Suppressor macrophage (primary cell): ENCODE measurements around the gene IL1RAPL1.

Experiments used
- DNase-seq, 4 experiments: peaks; one replicate each; pipeline ENCODE4 v3.0.0-alpha.2; 2020 to 2022
- total RNA-seq, 17 experiments: gene quantifications; one replicate each; lab custom pipeline; 2026; ENCODE audit warnings: mixed read lengths in 6 of 17, inconsistent platforms in 3 of 17; lab: John Stamatoyannopoulos, UW

Gene IL1RAPL1
- total RNA-seq, result 0 to 0.55 (median 0) reads per million in 17 experiments

DNA sequence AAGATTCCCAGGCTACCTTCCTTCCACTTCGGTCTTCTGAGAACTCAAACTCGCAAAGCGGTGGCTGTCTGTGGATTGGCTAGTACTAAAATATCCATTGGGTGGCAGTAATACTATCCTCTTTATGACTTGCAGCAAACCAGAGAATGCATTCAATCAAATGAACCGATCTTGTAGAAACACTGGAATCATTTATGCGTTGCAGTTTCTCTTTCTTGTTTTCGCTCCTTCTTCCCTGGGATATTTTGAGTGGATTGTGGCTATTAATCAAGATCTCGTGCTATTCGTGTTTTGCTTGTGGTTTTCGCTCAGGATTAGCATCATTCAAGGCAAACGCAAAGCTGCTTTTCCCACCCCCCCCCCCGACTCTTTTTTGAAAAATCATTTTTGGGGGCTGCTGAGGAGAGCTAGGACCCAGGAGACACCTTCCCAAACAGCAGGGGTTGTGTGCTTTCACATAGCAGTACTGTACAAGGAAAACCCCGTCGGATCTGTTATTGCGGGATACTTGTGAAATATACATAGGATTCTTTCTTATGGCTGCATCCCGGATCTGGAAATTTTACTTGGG is at the start of gene IL1RAPL1:
Gene IL1RAPL1 (plus strand): TSS at position 466 of the 571 bp plus-strand sequence.
- DNase-seq, result no peak

DNA sequence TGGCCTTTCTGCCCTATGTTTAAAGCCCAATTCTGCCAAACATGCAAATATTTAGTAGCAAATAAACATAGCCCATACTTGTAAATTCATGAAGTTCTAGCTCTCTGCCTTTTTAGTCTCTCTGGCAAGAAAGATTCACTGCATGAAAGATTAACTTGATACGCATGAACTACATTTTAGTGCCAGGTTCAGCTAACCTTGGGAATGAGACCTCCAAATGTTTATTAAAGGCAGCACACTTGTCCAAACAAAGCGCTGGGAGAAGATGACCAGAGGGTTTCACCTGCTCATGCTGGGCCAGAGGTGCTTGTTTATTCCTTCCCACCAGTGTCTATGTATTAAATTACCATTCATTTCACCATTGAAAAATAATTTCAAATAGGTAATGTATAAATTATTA is 44.5 kb upstream of the IL1RAPL1 start:
- DNase-seq, result no peak

DNA sequence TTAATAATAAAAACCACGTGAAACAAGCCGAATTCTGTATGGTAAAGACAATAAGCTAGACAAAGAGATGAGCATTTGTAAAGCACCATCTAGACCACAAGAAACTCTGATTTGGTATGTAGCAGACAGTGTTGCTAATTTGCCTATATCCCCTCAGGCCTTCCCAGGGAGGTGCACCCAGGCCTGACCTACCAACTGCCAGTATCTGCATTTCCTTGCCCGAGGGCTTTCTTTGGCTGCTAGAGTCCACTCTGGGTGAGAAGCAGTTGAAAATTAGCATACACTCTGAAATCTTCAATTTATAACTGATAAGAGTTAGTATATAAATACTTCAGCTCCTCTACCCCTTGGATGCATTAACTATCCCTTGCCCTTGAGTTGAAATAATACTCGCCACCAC is 37.4 kb upstream of the IL1RAPL1 start:
- DNase-seq, result no peak

- no peak for DNase-seq
These were observed 36.8 kb upstream of the IL1RAPL1 start for GRCh38 chrX:28550331-28550872.

DNA sequence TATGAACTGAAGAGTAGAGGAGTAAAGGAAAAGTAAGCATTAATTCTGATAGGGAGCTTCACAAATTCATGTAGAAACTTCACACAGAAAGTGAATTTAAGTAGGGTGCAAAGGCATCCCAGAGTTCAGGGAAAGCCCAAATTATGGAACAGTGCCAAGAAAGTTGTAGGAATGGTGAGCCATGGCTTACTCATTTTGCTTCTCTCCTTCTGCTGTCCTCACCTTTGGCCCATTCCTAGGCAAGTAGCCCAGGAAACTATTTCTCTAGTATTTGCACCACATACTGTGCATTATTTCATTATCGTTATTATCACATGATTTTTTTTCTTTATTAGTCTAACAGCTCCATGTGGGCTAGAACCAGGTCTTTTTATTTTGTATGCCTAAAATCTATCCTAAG is 34.9 kb upstream of the IL1RAPL1 start:
- DNase-seq, result no peak

GRCh38 chrX:28552882-28553829 is 34.1 kb upstream of the IL1RAPL1 start:
- DNase-seq, result no peak

GRCh38 chrX:28576117-28576516 is 11.1 kb upstream of the IL1RAPL1 start:
- no peak for DNase-seq

GRCh38 chrX:28581522-28581921 is 5.7 kb upstream of the IL1RAPL1 start:
- DNase-seq, result no peak

- no peak for DNase-seq
These were observed 4.7 kb upstream of the IL1RAPL1 start for GRCh38 chrX:28582511-28582910.

- no peak for DNase-seq
These were observed 3.2 kb upstream of the IL1RAPL1 start for GRCh38 chrX:28584025-28584424.

- DNase-seq, result no peak
These were observed 1.5 kb upstream of the IL1RAPL1 start for GRCh38 chrX:28585767-28586166.

DNA sequence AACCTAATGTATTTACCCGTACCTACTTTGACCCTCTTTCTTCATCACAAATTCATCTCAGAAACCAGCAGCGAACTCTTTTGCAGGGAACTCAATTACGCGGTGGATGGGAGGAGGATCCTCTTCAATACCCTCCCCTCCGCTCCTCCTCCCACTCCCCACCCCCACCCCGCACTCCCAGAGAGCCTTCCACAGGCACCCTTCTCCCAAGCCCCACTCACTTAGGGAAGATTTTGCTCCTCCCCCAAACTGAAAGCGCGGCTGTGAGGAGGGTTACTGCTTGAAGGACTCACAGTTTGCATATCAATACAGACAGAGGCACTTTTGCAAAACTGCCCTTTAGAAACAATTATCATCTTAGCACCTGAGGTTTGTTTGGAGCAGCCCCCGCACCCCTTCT is 960 bp upstream of the IL1RAPL1 start:
- no peak for DNase-seq

DNA sequence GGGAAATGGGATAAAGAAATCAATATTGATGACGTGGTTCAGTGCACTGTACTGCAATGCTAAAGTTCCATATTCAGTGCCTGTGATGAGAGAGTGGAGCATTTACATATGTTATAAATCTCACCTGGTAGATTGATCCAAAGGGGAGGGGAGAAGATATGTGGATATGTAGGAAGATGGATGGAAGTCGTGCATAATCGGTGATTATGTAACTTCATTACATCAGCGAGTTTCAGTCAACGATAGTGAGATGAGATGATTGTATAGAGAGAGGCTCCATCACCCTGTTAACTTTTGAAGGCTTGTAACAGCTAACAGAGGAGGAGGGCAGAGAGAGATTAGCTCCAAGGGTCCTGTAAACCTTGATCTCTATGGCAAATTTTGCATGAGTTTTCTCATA is 1.8 kb downstream of the IL1RAPL1 start:
- no peak for DNase-seq

GRCh38 chrX:28590396-28590795 is 3.1 kb downstream of the IL1RAPL1 start:
- no peak for DNase-seq

DNA sequence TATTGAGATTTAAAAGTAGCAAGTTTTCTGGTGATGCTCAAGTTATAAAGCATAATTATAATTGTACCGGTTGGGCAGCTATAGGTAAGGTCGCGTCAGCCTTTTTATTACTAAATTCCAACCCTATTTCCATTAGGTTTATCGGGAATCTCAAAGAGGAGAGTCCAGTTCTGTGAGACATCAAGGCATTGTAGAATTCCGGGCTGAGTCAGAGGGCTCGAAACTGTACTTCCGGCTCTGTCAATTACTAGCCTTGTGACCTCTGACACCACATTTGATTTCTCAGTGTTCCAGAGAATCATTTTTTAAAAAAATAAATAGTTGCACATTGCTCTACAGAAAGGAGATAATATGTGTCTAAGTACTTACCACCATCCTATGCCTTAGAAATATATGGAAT is 4.3 kb downstream of the IL1RAPL1 start:
- no peak for DNase-seq

DNA sequence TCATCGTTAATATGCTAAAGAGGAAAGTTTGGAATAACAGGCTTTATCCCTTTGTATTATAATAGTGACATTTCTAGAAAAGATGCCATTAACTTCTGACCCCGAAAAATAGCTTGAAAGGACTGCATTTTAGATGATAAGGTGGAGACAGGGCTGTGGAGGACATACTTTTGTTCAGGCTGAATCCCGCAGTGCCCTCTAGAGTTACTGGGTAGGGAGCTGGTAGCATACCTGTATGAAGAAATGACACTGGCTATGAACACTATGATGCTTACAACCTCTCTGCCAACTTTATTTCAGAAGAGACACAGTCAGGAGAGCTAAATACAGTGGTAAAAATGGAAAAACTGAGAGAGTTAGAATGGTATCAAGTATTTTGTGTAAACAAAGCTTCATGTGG is 8.1 kb downstream of the IL1RAPL1 start:
- DNase-seq, result no peak

- DNase-seq, result no peak
These were observed 12.7 kb downstream of the IL1RAPL1 start for GRCh38 chrX:28599957-28600356.

GRCh38 chrX:28609003-28609402 is 21.8 kb downstream of the IL1RAPL1 start:
- DNase-seq, result no peak

DNA sequence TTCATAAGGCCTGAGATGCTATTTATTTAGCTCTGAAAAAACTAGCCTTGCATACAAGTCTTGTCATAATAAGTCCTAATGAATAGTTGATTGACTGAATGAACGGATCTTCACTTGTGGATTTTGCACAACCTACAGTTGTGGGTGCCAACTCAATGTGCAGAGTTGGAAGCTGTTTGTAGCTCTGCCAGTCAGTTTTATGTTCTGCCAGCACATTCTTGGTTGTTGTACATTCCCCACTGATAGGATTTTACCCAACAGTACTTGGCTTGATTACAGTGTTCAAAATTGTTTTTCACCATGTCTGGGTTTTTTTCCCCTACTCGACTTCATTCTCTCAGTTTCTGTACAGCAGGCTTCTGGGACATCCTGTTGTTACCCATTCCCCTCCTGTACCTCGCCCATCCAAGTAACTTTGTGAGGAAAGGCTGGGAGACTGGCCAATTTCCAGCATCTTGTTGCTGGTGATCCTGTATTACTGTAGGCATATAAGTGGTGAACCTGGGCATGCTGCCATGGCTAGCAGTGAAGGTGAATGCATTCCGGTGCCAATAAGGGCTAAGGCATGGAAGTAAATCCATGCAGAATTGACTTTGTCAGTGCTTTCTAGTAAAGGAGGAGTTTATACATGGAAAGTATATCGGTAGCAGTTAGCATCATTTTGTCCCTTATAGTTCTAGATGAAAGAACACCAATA is 22.8 kb downstream of the IL1RAPL1 start:
- DNase-seq, result no peak

DNA sequence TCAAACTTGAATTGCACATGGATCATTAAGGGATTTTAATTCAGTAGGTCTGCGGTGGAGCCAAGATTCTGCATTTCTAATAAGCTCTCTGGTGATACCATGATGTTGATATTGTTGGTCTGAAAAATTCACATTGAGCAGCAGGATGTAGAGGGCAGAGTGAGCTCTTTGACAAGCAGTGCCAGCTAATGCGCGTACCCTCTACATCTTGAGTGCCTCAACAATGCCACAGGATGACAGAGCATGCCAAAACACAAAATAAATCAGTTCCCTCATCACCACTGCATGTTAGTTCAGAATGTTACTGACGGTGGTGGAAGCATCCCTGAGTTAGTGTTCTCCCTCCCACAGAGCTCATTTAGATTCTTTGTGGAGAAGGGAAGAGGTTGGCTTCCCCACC is 23.5 kb downstream of the IL1RAPL1 start:
- no peak for DNase-seq

- DNase-seq, result no peak
These were observed 26.3 kb downstream of the IL1RAPL1 start for GRCh38 chrX:28613558-28613957.

DNA sequence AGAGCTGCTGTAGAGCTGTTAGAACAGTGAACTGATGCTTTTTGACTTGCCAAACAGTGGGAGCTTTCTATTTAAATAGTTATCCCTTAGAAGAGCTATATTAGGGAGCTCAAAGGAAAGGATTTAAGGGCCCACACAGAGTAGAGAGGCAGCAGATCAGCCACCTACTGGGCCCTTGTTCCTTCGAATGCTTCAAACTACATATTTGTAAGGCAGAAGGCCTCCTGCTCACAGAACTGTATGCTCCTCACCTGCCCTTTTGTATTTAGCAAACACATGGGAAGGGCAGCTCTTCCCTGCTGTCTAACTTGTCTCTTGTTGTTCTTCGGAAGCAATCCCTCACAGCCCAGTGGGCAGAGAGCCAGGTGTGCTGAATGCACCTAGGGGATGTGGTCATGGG is 38.0 kb downstream of the IL1RAPL1 start:
- DNase-seq, result no peak

GRCh38 chrX:28626515-28626914 is 39.3 kb downstream of the IL1RAPL1 start:
- no peak for DNase-seq
